GM21825 (cell line): ENCODE data around the gene AIRE.

ENCODE experiments used
- ATAC-seq: cut with Tn5 transposase; IDR thresholded peaks from one replicate; pipeline ENCODE4 v1.9.1; 2021; ENCODE audit warnings: mild to moderate bottlenecking, moderate library complexity; ENCODE audit not compliant: unreplicated experiment

AIRE gene

DNA sequence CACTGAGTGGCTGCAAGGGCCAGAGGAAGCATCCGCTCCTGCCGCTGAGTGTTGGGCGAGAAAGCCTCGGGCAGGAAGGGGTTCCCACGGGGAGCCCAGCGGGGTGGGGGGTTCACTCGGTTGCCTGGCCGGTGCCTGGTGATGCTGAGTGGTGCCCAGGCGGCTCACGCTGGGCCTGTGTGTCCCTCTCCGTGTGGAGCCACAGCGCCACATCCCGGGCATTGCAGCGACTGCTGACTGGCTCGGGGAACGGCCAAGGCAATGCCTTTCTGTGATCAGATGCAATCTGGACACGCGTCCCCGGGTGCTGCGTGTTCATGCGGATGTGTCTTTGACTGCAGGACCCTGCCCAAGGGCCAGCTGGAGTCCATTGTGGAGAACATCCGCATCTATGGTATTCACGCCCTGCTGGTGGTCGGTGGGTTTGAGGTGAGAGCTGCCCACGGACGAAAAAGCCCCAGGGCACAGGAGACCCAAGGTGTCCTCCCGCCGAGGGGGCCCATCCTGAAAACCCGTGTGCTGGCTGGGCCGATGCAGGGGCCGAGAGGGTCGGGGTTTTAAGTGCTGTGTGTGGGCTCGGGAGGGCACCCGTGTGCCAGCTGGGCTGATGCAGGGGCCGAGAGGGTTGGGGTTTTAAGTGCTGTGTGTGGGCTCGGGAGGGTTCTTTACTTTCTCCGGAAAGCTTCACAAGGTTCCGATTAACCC, 37.1 kb downstream of the AIRE start:
- no peak for ATAC-seq

DNA sequence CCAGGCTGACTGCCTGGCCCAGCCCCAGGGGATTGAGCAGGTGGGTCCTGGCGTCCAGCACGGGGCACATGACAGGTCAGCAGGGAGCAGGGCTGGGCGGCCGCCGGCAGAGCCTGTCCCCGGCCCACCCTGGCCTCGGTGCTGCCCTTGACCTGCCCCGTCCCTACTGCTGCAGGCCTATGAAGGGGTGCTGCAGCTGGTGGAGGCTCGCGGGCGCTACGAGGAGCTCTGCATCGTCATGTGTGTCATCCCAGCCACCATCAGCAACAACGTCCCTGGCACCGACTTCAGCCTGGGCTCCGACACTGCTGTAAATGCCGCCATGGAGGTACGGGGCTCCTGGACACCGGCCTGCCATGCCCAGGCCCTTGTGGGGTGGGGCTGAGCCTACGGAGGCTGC, 37.9 kb downstream of the AIRE start:
- no peak for ATAC-seq

DNA sequence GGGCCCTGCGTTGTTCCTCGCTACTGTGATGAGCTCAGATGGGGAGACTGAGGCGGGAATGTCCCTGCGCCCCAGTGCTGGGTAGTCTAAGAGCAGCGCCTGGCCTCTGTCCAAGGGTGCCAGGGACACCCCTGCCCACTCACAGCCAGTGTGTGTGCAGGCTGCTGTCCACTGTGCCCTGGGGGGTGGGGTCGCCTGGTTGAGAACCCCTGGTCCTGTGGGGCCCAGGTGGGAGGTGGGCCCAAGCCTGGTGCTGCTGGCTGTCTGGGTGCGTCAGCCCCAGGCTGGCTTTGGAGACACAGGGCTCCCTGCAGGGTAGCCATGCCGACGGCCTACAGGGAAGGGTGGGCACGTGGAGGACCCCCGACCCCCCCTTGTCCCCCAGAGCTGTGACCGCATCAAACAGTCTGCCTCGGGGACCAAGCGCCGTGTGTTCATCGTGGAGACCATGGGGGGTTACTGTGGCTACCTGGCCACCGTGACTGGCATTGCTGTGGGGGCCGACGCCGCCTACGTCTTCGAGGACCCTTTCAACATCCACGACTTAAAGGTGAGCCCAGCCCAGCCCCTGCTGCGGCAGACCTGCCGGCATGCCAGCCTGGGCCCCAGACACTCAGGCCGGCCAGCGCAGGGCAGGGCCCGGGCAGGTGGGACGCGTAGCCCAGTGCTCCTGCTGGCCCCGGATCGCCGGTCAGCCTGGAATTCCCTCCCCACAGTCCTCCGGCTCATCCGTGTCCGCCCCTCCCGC, 38.6 kb downstream of the AIRE start:
- no peak for ATAC-seq

GRCh38 chr21:44324854-44325107, 39.1 kb downstream of the AIRE start:
- ATAC-seq, result no peak

- ATAC-seq, result no peak
Observed at GRCh38 chr21:44325386-44326271, 40.0 kb downstream of the AIRE start.

DNA sequence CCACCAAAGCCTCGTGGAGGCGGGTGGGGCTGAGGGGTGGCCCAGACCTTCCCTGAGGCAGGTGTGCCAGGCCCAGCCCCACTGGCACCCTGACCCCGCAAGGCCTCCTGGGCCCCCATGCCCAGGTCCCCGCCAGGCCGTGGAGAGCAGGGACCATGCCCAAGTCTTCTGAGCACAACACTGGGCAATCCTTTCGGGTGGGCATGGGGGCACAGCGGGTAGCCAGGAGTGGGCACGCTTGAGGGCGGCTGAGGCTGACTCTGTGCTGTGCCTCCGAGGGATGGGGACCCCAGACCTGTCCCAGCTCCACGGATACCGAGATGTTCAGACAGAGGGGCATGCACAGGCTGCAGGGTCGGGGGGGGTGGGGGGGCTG, 40.6 kb downstream of the AIRE start:
- no peak for ATAC-seq

- ATAC-seq, result no peak
Observed at GRCh38 chr21:44326716-44327602, 41.3 kb downstream of the AIRE start.

DNA sequence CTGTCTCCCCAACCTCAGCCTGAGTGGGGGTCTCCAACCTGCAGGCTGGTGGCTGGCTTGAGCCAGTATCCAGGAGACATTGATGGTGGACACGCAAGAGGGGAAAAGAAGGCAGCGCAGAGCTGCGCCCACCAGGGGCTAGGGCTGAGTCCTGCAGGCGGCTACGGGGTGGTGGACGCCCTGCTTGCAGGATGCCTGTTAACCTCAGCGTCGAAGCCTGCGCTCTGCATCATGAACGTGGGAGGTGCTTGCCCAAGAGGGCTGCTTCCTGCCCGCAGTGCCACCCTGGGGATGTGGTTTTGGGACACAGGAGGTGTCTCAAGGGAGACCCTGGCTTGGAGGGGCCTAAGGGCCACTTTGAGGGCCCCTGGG, 41.9 kb downstream of the AIRE start:
- ATAC-seq, result no peak

- no peak for ATAC-seq
Observed at GRCh38 chr21:44328242-44328895, 42.7 kb downstream of the AIRE start.

DNA sequence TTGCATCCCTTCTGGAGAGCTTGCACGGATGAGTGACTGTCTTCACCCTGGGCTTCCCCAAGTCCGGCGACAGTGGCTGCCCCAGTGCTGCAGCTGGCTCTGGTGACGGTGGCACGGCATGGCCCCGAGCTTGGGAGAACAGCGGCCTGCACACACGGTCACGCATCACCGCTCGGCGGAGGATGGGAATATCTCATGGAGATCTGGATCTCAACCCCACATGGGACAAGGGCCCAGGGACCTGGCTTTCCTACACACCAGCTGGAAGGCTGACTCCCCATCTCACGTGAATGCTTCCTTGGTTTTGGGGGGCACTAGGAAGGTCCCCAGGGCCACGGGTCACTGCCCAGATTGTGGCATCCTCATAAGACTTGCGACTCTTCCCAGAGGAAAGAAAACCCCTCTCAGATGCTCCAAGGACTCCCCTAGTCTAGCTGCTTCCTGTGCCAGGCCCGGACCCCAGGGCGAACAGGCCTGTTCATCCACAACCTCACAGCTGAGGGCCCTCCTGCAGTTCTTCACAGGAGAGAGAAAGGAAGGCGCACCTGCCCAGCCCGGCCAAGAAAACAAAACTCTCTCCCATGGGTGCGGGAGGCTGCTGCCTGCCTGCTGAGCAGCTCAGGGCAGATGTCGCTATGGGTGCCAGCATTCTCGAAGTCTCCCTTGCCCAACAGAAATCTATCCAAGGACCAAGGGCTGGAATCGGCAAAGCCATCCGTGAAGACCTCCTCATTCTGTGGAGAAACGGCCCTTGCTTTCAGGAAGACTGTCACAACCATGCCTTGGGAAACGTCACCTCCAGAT, 43.6 kb downstream of the AIRE start:
- ATAC-seq, result no peak

DNA sequence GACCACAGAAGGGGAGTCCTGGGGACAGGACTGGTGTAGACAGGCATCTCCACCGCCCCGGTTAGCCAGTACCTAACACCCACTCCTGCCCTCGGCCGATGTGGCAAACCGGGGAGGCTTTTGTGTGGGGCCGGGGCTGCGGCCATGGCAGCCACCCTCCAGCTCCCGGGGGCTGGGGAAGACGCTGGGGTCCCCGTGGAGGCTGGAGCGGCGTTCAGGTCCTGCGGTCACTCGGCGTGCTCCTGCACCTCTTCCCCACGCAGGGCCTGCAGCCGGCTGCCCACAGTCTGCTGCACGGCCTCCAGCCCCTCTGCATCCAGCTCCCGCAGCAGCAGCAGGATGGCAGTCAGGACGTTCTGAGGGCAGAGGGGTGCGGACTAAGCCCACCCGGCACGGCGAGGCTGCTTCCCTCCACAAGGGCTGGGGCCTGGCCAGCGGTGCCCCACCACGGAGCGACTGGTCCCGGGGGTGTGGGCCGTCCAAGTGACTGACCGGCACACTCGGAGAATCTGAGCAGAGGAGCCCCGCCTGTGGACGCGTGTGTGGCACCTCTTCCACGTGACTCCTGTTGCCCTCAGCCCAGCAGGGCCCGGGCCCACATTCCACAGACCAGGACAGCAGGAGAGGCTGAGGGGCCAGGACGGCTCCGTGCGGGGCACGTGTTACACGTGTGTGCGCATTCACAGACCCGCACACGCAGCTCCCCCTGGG, 44.5 kb downstream of the AIRE start:
- no peak for ATAC-seq

DNA sequence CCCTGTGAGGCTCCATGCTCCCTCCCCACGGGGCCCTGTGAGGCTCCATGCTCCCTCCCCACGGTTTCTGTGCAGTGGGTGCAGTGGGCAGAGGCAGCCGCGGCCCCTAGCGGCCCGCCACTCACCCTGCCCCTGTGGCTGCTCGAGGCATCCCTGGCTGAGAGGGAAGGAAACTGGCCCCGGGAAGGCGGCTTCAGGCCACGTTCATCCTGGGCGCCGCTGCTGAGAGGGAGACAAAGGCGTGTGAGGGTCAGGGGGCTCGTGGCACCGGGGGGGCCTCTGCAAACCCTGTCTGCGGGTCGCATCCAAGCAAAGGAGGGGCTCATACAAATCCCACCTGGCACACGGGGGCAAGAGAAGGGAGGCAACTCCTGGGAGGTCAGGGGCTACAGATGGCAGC, 45.0 kb downstream of the AIRE start:
- ATAC-seq, result no peak

GRCh38 chr21:44331209-44331608, 45.5 kb downstream of the AIRE start:
- ATAC-seq, result no peak

DNA sequence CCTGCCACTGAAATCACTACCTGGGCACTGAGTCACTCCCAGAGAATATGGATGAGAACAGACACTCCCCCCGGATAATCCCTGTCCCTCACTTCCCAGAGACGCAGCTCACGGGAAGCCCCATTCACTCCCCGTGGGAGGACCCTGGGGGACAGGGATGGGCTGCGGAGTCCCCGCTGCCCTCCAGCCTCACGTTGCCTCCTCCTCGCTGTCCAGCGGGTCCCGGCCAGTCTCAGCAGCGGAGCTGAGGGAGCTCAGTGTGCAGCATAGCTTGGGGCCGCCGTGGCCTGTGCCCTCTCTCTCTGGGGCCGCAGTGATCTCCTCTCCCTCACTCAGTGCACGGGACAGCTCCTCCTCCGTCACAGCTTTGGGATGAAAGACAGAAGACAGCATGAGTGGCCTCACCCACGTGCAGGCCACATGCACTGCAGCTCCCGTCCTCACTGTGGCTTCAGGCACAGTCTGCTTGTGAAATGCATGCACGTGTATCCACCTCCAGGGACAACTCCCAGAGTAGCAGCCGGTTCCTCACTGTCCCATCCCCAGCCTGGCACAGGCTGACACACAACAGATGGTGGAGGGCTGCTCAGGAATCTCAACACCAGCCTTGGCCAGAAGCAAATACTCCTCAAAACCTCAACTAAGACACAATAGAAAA, 46.1 kb downstream of the AIRE start:
- ATAC-seq, result no peak

GRCh38 chr21:44332383-44332782, 46.7 kb downstream of the AIRE start:
- no peak for ATAC-seq

DNA sequence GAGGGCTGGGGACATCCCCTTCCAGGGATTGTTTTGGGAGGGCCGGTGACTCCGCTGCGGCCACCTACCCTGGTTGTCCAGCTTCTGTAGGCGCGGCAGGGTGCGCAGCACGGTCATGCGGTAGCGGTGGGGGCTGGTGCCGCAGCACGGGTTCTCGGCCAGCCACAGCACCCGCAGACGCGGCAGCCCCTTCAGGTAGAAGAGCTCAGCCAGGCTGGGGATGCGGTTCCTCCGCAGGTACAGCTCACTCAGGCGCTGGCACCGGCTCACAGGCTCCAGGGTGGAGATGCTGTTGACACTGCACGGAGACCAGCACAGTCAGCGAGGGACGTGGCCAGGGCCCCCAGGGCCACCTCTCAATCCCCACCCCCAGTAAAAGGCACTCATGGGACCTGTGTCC, 47.3 kb downstream of the AIRE start:
- ATAC-seq, result no peak

DNA sequence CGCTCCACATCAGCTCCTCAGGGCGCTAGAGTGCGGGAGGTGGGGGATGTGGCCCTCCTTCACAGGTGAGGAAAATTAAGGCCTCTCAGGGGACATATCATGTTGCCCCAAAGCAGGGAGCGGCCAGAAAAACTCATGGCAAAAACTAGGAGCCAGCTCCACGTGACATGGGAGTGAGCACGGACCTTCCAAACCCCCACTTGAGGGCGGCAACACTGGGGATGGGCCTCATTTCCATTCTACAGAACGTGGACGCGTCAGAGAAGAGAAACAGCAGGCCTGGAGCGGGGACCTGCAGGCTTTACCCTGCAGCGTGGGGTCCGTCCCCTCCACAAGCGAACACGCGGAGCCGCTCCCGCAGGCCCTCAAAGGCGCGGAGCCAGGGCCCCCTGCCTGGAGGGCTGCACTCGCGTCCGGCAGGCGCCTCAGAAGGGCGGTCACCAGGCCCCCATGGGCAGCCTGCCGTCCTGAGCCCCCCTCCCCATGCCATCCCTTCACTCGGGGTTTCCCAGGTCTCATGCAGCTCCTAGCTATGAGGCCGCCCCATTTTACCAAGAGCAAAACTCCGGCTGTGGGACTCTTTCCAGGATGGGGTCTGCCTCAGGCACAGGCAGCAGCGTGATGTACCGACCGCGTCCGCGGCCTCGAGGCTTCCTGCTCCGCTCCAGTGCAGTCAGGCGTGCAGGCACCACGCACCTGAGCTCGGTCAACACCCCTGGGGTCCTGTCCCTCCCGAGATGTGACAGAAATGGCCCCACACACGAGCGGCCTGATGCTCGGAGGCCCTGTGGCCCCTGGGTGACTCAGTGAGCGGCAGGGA, 48.0 kb downstream of the AIRE start:
- no peak for ATAC-seq
